Activated CD4-positive, alpha-beta memory T cell treated with anti-CD3 and anti-CD28 coated beads for 36 hours (primary cell): ENCODE data around the gene STX12. TPM values are rescaled to one million over a fixed set of nuclear protein-coding genes. Genes with fewer than 3 reads are reported as not detected.
A peak's percentile ranks its signal among the peaks of the same experiment; 100 is the strongest.
"Not testable (repeated sequence)": the region's sequence is repeated elsewhere in the genome, so short reads cannot be mapped to it uniquely, and the experiment has no call there.

Experiments
- CTCF ChIA-PET: fragments of 350-600 bp; sonication (Branson Sonifier 250); formaldehyde crosslinking; loops from one replicate; lab custom pipeline; 2021; ENCODE audit warnings: antibody characterized with exemption, inconsistent platforms; lab: Charles Lee
- POLR2A ChIA-PET: fragments of 350-600 bp; sonication (Branson Sonifier 250); formaldehyde crosslinking; loops from one replicate; lab custom pipeline; 2021; ENCODE audit warnings: antibody characterized with exemption; lab: Charles Lee
- DNase-seq: peaks from one replicate; pipeline ENCODE4 v3.0.0-alpha.2; 2020
- H3K27ac Mint-ChIP-seq: one replicate; pipeline ENCODE4 v1.8.0; 2021; ENCODE audit warnings: mixed read lengths
- H3K27me3 Mint-ChIP-seq: one replicate; pipeline ENCODE4 v1.8.0; 2021; ENCODE audit warnings: mixed read lengths
- H3K36me3 Mint-ChIP-seq: one replicate; pipeline ENCODE4 v1.8.0; 2021; ENCODE audit warnings: mixed read lengths
- H3K4me1 Mint-ChIP-seq: one replicate; pipeline ENCODE4 v1.8.0; 2021; ENCODE audit warnings: low read depth, mixed read lengths
- H3K4me3 Mint-ChIP-seq: one replicate; pipeline ENCODE4 v1.8.0; 2021; ENCODE audit warnings: mild to moderate bottlenecking, mixed read lengths
- H3K9me3 Mint-ChIP-seq: one replicate; pipeline ENCODE4 v1.8.0; 2021; ENCODE audit warnings: mixed read lengths
- intact Hi-C: fragments of 100-400 bp; cut with micrococcal nuclease; formaldehyde crosslinking; loops from one replicate; pipeline ENCODE4 v1.15.1; 2023
- total RNA-seq, 2 experiments: library from RNA; stranded (reverse); gene quantifications; one replicate each; pipeline ENCODE4 v1.2.3, GENCODE V29; 2021

STX12 gene
- total RNA-seq, 2 experiments from 2014 or later, result 31.8 to 32.0 TPM

DNA sequence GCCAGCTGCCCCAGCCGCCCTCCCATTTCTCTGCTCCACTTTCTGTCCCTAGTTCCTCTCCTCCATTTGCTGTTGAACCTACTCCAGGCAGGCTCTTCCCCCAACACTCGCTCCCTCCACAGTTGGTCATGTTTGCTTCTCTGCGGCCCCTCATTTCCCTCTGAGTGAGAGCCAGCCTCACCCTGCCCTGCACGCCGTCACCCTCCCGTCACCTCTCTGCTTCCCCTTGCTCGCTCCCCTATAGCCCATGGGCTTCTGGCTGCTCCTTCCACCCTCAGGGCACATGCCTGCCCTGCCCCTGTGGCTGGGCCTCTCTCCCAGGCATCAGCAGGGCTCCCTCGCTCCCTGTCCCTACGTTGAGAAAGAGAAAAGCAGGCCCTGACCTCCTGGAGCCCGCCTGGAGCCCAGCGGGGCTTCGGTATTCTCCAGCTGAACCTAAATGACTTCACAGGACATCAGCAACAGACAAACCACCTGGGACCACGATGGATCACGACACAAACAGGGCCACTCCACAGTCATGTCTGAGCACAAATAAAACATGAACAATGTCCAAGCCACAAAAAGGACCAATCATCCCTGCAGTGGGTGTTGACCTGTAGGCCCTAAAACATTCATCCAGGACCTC lies 86.0 kb downstream of the STX12 start:
- CTCF ChIA-PET, result interaction anchor here (1.4 to 2.5 kb wide), 5 partner anchors 33 to 350 kb away, joined by 4 to 32 read pairs (median 11); no protein-coding TSS in a partner anchor
- POLR2A ChIA-PET, result no interaction called here

GRCh38 chr1:27861436-27861835 lies 88.4 kb downstream of the STX12 start:
- H3K27me3 Mint-ChIP-seq, result no peaks in the 10 kb centered on the region
- no peaks in the 10 kb centered on the region for H3K36me3 Mint-ChIP-seq
- no peak for DNase-seq
- CTCF ChIA-PET, result no interaction called here
- no peak overlapping the region for H3K4me3 Mint-ChIP-seq
- H3K27ac Mint-ChIP-seq, result no peak overlapping the region
- peaks cover 29% of the 10 kb centered on the region for H3K4me1 Mint-ChIP-seq
- POLR2A ChIA-PET, result no interaction called here
- intact Hi-C loops, result loop anchor here (5.0 kb wide), 1 partner anchor 226 kb away; the partner anchor contains the start of gene EYA3
- H3K9me3 Mint-ChIP-seq, result no peaks in the 10 kb centered on the region

More for the DNA sequence above, 86.0 kb downstream of the STX12 start:
- no peaks in the 10 kb centered on the region for H3K27me3 Mint-ChIP-seq
- intact Hi-C loops, result loop anchor here (1.0 to 5.0 kb wide), 2 partner anchors 120 to 348 kb away; no protein-coding TSS in a partner anchor
- H3K36me3 Mint-ChIP-seq, result no peaks in the 10 kb centered on the region
- H3K27ac Mint-ChIP-seq, result no peak overlapping the region
- no peaks in the 10 kb centered on the region for H3K9me3 Mint-ChIP-seq
- peaks cover 16% of the 10 kb centered on the region for H3K4me1 Mint-ChIP-seq
- DNase-seq, result no peak
- no peak overlapping the region for H3K4me3 Mint-ChIP-seq

GRCh38 chr1:27862004-27862403 lies 89.0 kb downstream of the STX12 start:
- Mint-ChIP-seq H3K4me1 (peaks cover 29% of the 10 kb centered on the region), H3K4me3 (no peak overlapping the region), H3K27ac (no peak overlapping the region), H3K9me3 (no peaks in the 10 kb centered on the region), H3K27me3 (no peaks in the 10 kb centered on the region), H3K36me3 (no peaks in the 10 kb centered on the region)
- intact Hi-C loops, result loop anchor here (5.0 kb wide), 1 partner anchor 225 kb away; the partner anchor contains the start of gene EYA3
- no peak for DNase-seq
- POLR2A ChIA-PET, result no interaction called here
- CTCF ChIA-PET, result no interaction called here

DNA sequence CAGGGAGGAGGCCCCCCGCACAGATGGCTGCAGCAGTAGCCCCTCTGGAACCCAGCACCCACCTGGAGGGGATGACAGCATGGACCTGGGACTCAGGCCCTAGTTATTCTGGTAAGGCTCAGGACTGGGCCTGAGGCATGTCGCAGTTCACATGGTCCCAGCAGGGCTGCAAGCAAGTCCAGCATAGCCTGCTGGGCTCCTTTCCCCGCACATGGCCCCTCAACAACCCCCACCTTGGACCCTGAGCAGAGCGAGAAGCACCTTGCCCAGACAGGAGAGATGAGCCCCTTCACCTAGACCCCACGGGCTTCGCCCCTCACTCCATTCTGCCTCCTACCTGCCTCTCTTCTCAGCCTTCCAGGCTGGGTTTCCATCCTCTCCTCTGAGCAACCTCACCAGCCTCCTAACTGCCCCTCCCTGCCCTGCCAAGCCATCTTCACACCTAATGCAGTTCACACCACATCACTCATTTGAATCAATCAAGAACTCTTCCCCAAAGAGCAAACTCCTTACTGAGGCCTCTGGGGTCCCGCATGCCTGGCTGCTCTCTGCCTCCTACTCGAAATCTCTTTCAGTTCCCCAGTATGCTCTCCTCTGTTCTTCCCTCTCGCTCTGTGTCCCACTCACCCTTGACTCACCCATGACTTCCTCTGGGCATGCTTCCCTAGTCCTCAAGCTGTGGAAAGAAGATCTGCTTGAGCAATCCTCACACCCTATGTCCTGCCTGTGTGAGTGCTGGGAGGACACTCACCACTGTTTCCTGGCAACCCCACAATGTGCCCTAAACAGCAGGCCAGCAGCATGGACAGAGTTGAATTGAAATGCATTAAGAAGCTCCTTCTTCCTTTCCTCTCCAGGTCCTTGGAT lies 89.9 kb downstream of the STX12 start:
- Mint-ChIP-seq H3K9me3 (no peaks in the 10 kb centered on the region), H3K4me1 (peaks cover 29% of the 10 kb centered on the region), H3K4me3 (no peak overlapping the region), H3K27ac (peak overlapping the region; percentile 20), H3K36me3 (no peaks in the 10 kb centered on the region), H3K27me3 (no peaks in the 10 kb centered on the region)
- intact Hi-C loops, result loop anchor here (5.0 kb wide), 1 partner anchor 224 kb away; the partner anchor contains the start of gene EYA3
- ChIA-PET CTCF (interaction anchor here (1.0 to 1.5 kb wide), 2 partner anchors 47 to 346 kb away, joined by 3 read pairs; no protein-coding TSS in a partner anchor), POLR2A (no interaction called here)
- peak; percentile 34 for DNase-seq

- H3K27me3 Mint-ChIP-seq, result no peaks in the 10 kb centered on the region
- peaks cover 30% of the 10 kb centered on the region for H3K4me1 Mint-ChIP-seq
- no peaks in the 10 kb centered on the region for H3K36me3 Mint-ChIP-seq
- ChIA-PET POLR2A (no interaction called here), CTCF (interaction anchor here (1.0 to 1.5 kb wide), 2 partner anchors 46 to 345 kb away, joined by 3 read pairs; no protein-coding TSS in a partner anchor)
- no peak overlapping the region for H3K27ac Mint-ChIP-seq
- H3K9me3 Mint-ChIP-seq, result no peaks in the 10 kb centered on the region
- intact Hi-C loops, result loop anchor here (5.0 kb wide), 1 partner anchor 224 kb away; the partner anchor contains the start of gene EYA3
- no peak for DNase-seq
- no peak overlapping the region for H3K4me3 Mint-ChIP-seq
Observed at GRCh38 chr1:27863538-27863915, 90.5 kb downstream of the STX12 start.

DNA sequence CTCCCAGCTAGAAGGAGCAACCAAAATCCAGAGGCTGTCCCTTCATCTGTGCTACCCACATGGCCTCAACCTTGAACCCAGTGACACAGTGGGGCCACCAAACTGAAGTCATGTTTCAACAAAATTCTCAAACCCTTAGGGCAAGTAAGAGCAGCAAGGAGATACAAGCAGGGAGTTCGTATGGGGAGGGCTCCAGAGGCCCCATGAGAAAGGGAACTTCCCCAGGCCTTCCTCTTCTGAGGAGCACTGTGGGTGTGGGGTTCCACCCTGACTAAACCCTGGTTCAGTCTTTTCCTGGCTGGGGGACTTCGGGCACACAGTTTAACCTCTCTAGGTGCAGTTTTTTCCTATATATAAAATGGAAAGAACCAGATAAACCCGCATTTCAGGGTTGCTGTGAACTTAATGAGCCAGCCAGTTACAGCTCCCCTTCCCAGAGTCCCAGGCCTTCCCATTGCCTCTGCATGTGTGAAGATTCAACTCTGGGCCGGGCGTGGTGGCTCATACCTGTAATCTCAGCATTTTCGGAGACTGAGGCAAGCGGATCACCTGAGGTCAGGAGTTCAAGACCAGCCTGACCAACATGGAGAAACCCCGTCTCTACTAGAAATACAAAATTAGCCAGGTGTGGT lies 91.4 kb downstream of the STX12 start:
- CTCF ChIA-PET, result interaction anchor here (1.0 to 1.5 kb wide), 2 partner anchors 45 to 345 kb away, joined by 3 read pairs; no protein-coding TSS in a partner anchor
- Mint-ChIP-seq H3K9me3 (no peaks in the 10 kb centered on the region), H3K4me3 (no peak overlapping the region), H3K27me3 (no peaks in the 10 kb centered on the region), H3K36me3 (no peaks in the 10 kb centered on the region), H3K4me1 (peaks cover 37% of the 10 kb centered on the region), H3K27ac (peak overlapping the region; percentile 84)
- peak; percentile 67 for DNase-seq
- POLR2A ChIA-PET, result no interaction called here
- intact Hi-C loops, result loop anchor here (5.0 kb wide), 1 partner anchor 223 kb away; the partner anchor contains the start of gene EYA3

GRCh38 chr1:27865821-27866220 lies 92.8 kb downstream of the STX12 start:
- Mint-ChIP-seq H3K4me3 (no peak overlapping the region), H3K9me3 (no peaks in the 10 kb centered on the region), H3K36me3 (no peaks in the 10 kb centered on the region), H3K27ac (peak overlapping the region; percentile 13), H3K4me1 (peaks cover 43% of the 10 kb centered on the region), H3K27me3 (no peaks in the 10 kb centered on the region)
- no peak for DNase-seq
- ChIA-PET POLR2A (no interaction called here), CTCF (no interaction called here)
- intact Hi-C loops, result no loop called here

DNA sequence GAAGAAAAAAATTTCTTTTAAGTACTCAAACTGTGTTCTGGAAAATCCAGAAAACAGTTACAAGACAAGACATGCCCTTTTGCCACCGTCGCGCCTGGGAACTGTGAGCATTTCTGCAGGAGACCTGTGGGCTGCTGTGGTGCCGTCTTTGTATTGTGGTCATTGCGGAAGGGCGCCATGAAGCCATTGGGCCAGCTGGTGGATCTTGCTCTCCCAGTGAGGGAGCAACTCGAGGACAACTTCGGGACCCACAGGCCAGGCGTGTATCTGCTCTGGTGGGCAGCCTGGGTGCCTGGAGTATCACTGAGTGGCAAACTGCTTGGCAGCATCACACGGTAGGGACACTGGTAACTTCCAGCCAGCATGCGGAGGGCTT lies 95.5 kb downstream of the STX12 start:
- CTCF ChIA-PET, result no interaction called here
- no peaks in the 10 kb centered on the region for H3K27me3 Mint-ChIP-seq
- peak overlapping the region; percentile 66 for H3K4me3 Mint-ChIP-seq
- no peak for DNase-seq
- peak overlapping the region; percentile 97 for H3K27ac Mint-ChIP-seq
- POLR2A ChIA-PET, result no interaction called here
- no peaks in the 10 kb centered on the region for H3K36me3 Mint-ChIP-seq
- intact Hi-C loops, result no loop called here
- no peaks in the 10 kb centered on the region for H3K9me3 Mint-ChIP-seq
- H3K4me1 Mint-ChIP-seq, result peaks cover 40% of the 10 kb centered on the region

DNA sequence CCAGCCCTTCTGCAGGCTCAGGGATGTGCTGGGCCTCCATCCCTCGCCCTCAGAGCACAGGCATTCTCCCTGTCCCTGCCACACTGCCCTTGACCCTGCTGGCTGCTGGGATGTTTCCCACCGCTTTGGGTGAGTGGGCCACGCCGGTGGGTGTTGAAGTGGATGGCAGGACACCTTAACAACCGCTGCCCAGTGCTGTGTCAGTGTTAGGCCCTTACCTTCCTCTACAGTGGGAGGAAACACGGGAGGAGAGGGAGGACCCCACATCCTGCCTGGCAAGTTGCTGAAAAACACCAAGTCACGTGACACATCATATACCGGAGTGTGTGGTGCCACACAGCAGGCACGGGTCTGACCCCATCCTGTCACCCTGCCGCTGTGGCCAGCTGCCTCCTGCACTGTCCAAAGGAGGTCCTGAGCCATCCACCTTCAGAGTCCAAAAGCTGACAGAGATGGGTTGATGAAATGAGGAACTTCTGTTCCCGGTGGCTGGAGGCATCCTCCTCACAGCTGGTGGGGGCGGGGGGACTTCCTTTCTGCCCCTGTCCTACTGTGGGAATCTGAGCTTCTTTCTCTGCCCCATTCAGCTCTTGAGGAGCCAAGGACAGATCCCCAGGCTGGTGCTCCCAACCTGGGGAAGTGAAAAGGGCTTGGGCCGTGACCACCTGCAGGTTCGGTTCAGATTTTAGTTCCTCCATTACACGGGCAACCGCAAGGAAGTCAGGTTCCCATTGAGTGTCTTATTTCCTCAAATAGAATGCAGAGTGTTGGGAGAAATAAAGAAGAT lies 96.1 kb downstream of the STX12 start:
- Mint-ChIP-seq H3K27ac (peak overlapping the region; percentile 97), H3K4me3 (peak overlapping the region; percentile 66), H3K27me3 (no peaks in the 10 kb centered on the region), H3K9me3 (no peaks in the 10 kb centered on the region), H3K36me3 (no peaks in the 10 kb centered on the region), H3K4me1 (peaks cover 38% of the 10 kb centered on the region)
- CTCF ChIA-PET, result no interaction called here
- intact Hi-C loops, result no loop called here
- peak; percentile 79 for DNase-seq
- POLR2A ChIA-PET, result interaction anchor here (0.6 kb wide), 1 partner anchor 637 kb away, joined by 3 read pairs; the partner anchor contains the start of gene RCC1

- intact Hi-C loops, result no loop called here
Observed at GRCh38 chr1:27869719-27870085, 96.7 kb downstream of the STX12 start.

GRCh38 chr1:27871076-27871475 lies 98.1 kb downstream of the STX12 start:
- ChIA-PET POLR2A (interaction anchor here (1.3 kb wide), 1 partner anchor 41 kb away, joined by 4 read pairs; no protein-coding TSS in a partner anchor), CTCF (interaction anchor here (0.6 kb wide), 1 partner anchor 378 kb away, joined by 3 read pairs; no protein-coding TSS in a partner anchor)
- DNase-seq, H3K27ac Mint-ChIP-seq, intact Hi-C loops, H3K36me3 Mint-ChIP-seq, H3K27me3 Mint-ChIP-seq, H3K9me3 Mint-ChIP-seq: not testable (repeated sequence)
- peak overlapping the region; percentile 66 for H3K4me3 Mint-ChIP-seq
- peaks cover 35% of the 10 kb centered on the region for H3K4me1 Mint-ChIP-seq

More at GRCh38 chr1:27869719-27870085, 96.7 kb downstream of the STX12 start:
- Mint-ChIP-seq H3K4me1 (peaks cover 33% of the 10 kb centered on the region), H3K27ac (peak overlapping the region; percentile 97), H3K36me3 (no peaks in the 10 kb centered on the region), H3K27me3 (no peaks in the 10 kb centered on the region), H3K4me3 (peak overlapping the region; percentile 66), H3K9me3 (no peaks in the 10 kb centered on the region)
- ChIA-PET POLR2A (interaction anchor here (0.6 kb wide), 1 partner anchor 636 kb away, joined by 3 read pairs; the partner anchor contains the start of gene RCC1), CTCF (no interaction called here)
- no peak for DNase-seq
